A549 (cell line): ENCODE results near the gene UBB. TPM values are rescaled to one million over a fixed set of nuclear protein-coding genes. Genes with fewer than 3 reads are reported as not detected.

Experiments
- ATAC-seq, 2 experiments: fragments of 200-7000 bp in 1 of 2; fragments of >200 bp in 1 of 2; cut with Nextera tagmentation in 1 of 2; cut with Tn5 transposase in 1 of 2; 3 replicates each; pipeline versions ENCODE4 v1.8.0 to v1.9.1; 2018 to 2020; ENCODE audit warnings: mild to moderate bottlenecking in 1 of 2, moderate library complexity in 1 of 2
- CTCF ChIA-PET: fragments of 300-600 bp; sonication (Branson Sonifier 250); formaldehyde crosslinking; extraction: SDS; loops from one replicate; lab custom pipeline; 2021; ENCODE audit warnings: antibody characterized with exemption, inconsistent platforms; lab: Yijun Ruan, JAX
- POLR2A ChIA-PET: fragments of 350-600 bp; formaldehyde crosslinking; extraction: SDS; loops from one replicate; lab custom pipeline; 2021; ENCODE audit warnings: antibody characterized with exemption, inconsistent platforms; lab: Yijun Ruan, JAX
- DNase-seq, 2 experiments: peaks; one replicate each; pipeline versions ENCODE4 v3.0.0 to v3.0.0-alpha.2; 2011 to 2016; ENCODE audit warnings: low read depth in 1 of 2, low spot score in 1 of 2
- FAIRE-seq: peaks from 2 replicates; lab custom pipeline; 2011; peaks lifted over from hg19 to GRCh38; lab: Jason Lieb, UNC
- H3K27ac ChIP-seq, 2 experiments: fragments of >200 bp; sonication (Bioruptor Twin); formaldehyde crosslinking; 3 replicates each; pipeline ENCODE4 v1.5.1; 2016 to 2017
- H3K4me1 ChIP-seq: fragments of >200 bp; sonication (Bioruptor Twin); formaldehyde crosslinking; 3 replicates; pipeline ENCODE4 v1.6.1; 2016
- H3K4me2 ChIP-seq: fragments of >200 bp; sonication (Bioruptor Twin); formaldehyde crosslinking; 3 replicates; pipeline ENCODE4 v1.6.1; 2016
- H3K4me3 ChIP-seq: fragments of >200 bp; sonication (Bioruptor Twin); formaldehyde crosslinking; 3 replicates; pipeline ENCODE4 v1.5.1; 2016
- H3K9me3 ChIP-seq: fragments of >200 bp; sonication (Bioruptor Twin); formaldehyde crosslinking; 3 replicates; pipeline ENCODE4 v1.6.1; 2016
- ATOH8 ChIP-seq: fragments of 250-450 bp; sonication (Bioruptor Pico); IDR thresholded peaks from 2 replicates; pipeline ENCODE4 v1.5.0; 2020; ENCODE audit warnings: low read depth, mild to moderate bottlenecking, moderate library complexity
- CBX2 ChIP-seq: fragments of 200-600 bp; sonication (generic); IDR thresholded peaks from 2 replicates; pipeline ENCODE4 v1.6.1; 2016; ENCODE audit warnings: low read depth, mild to moderate bottlenecking, borderline replicate concordance
- CHD2 ChIP-seq: fragments of 150-350 bp; IDR thresholded peaks from 2 replicates; pipeline ENCODE4 v1.6.1; 2014; ENCODE audit warnings: low read length; ENCODE audit not compliant: partially characterized antibody
- CTCF ChIP-seq: fragments of >200 bp; sonication (Bioruptor Twin); formaldehyde crosslinking; IDR thresholded peaks from 3 replicates; pipeline ENCODE4 v1.5.1; 2016
- EHMT2 ChIP-seq: fragments of 200-600 bp; sonication (generic); IDR thresholded peaks from 2 replicates; pipeline ENCODE4 v1.6.1; 2016; ENCODE audit warnings: antibody characterized with exemption, low read depth, mild to moderate bottlenecking, moderate library complexity
- FOSB ChIP-seq: fragments of 250-450 bp; sonication (Bioruptor Pico); IDR thresholded peaks from 2 replicates; pipeline ENCODE4 v1.5.0; 2020; ENCODE audit warnings: mild to moderate bottlenecking, moderate library complexity
- FOSL2 ChIP-seq, 2 experiments: fragments of 450-650 bp in 1 of 2; fragments of >200 bp in 1 of 2; sonication (Bioruptor Twin) in 1 of 2; formaldehyde crosslinking; IDR thresholded peaks; 2 replicates each; pipeline versions ENCODE4 v1.5.0 to v1.6.1; 2016 to 2020; ENCODE audit warnings: mild to moderate bottlenecking in 1 of 2, moderate library complexity in 1 of 2
- HDAC2 ChIP-seq: fragments of 200-600 bp; sonication (generic); IDR thresholded peaks from 2 replicates; pipeline ENCODE4 v1.6.1; 2016
- JUNB ChIP-seq: fragments of >200 bp; sonication (Bioruptor Twin); formaldehyde crosslinking; IDR thresholded peaks from 2 replicates; pipeline ENCODE4 v1.6.1; 2016
- MAZ ChIP-seq: fragments of 150-350 bp; IDR thresholded peaks from 2 replicates; pipeline ENCODE4 v1.6.1; 2014; ENCODE audit warnings: antibody characterized with exemption, low read depth, low read length, borderline replicate concordance
- POLR2A ChIP-seq: IDR thresholded peaks from 2 replicates; pipeline ENCODE4 v1.6.1; 2012; ENCODE audit warnings: mild to moderate bottlenecking, low read length
- POLR2AphosphoS2 ChIP-seq: conservative IDR thresholded peaks from 2 replicates; pipeline ENCODE4 v1.6.1; 2012; ENCODE audit warnings: low read length, improper control_type of control experiment, inconsistent platforms
- RARB ChIP-seq: fragments of 250-450 bp; sonication (Bioruptor Pico); IDR thresholded peaks from 2 replicates; pipeline ENCODE4 v1.8.0; 2021; ENCODE audit warnings: mild to moderate bottlenecking, moderate library complexity
- RCOR1 ChIP-seq: fragments of 150-350 bp; IDR thresholded peaks from 2 replicates; pipeline ENCODE4 v1.6.1; 2014; ENCODE audit warnings: antibody characterized with exemption, low read length, low read depth
- REST ChIP-seq: fragments of 200-600 bp; sonication (generic); IDR thresholded peaks from 2 replicates; pipeline ENCODE4 v1.6.1; 2016; ENCODE audit warnings: antibody characterized with exemption, mild to moderate bottlenecking, moderate library complexity
- SREBF2 ChIP-seq: fragments of 450-650 bp; IDR thresholded peaks from 2 replicates; pipeline ENCODE4 v1.6.1; 2014; ENCODE audit warnings: mild to moderate bottlenecking, moderate library complexity
- TP53 ChIP-seq: fragments of 250-450 bp; sonication (Bioruptor Pico); IDR thresholded peaks from 2 replicates; pipeline ENCODE4 v1.5.0; 2021; ENCODE audit warnings: mild to moderate bottlenecking, moderate library complexity
- USF2 ChIP-seq: fragments of 450-650 bp; IDR thresholded peaks from 2 replicates; pipeline ENCODE4 v1.6.1; 2014; ENCODE audit warnings: antibody characterized with exemption
- ZC3H11A ChIP-seq: fragments of 450-650 bp; IDR thresholded peaks from 2 replicates; pipeline ENCODE4 v1.6.1; 2014; ENCODE audit warnings: antibody characterized with exemption, mild to moderate bottlenecking
- ZFP36 ChIP-seq: fragments of 450-650 bp; IDR thresholded peaks from 2 replicates; pipeline ENCODE4 v1.6.1; 2014; ENCODE audit warnings: borderline replicate concordance; ENCODE audit not compliant: partially characterized antibody
- ZNF302 ChIP-seq: fragments of 250-450 bp; sonication (Bioruptor Pico); IDR thresholded peaks from 2 replicates; pipeline ENCODE4 v1.9.0; 2021; ENCODE audit warnings: inconsistent platforms, mild to moderate bottlenecking, moderate library complexity
- ZSCAN20 ChIP-seq: fragments of 250-450 bp; sonication (Bioruptor Pico); IDR thresholded peaks from 2 replicates; pipeline ENCODE4 v1.8.0; 2022; ENCODE audit warnings: mild to moderate bottlenecking, moderate library complexity
- WGBS: methylation state at CpG from one replicate; pipeline ENCODE4 v1.1.6; 2017; ENCODE audit errors: missing lambda C conversion rate; 5-methylcytosine and 5-hydroxymethylcytosine counted together
- polyA plus RNA-seq, 4 experiments: library from polyadenylated mRNA; depleted of rRNA in 3 of 4; stranded (reverse); fragments of >200 nt; fragmentation: RNase III in 1 of 4; extraction: RNeasy Plus Mini Kit Qiagen cat#74134 plus additional on column Dnase treatment in 1 of 4; gene quantifications; 2 replicates in 3 of 4; 3 replicates in 1 of 4; pipeline ENCODE4 v1.2.3, GENCODE V29; 2011 to 2017

Gene UBB
- polyA plus RNA-seq, 2 of the 4 experiments (the other 2 are of a cell fraction), result 2,404 to 2,851 TPM

- ChIA-PET CTCF (interaction anchor here (0.7 to 7.4 kb wide), 9 partner anchors 8 to 474 kb away, joined by 3 to 69 read pairs (median 4); partner anchors contain the start of gene ADORA2B), POLR2A (interaction anchor here (0.5 to 1.6 kb wide), 4 partner anchors 19 to 613 kb away, joined by 3 to 16 read pairs (median 8); partner anchors contain the start of gene UBB)
- Histone ChIP-seq H3K4me3 (no peak overlapping the region), H3K9me3 (no peaks in the 10 kb centered on the region), H3K4me1 (peaks cover 22% of the 10 kb centered on the region), H3K4me2 (peak overlapping the region; percentile 54), H3K27ac (peak overlapping the region; percentile 59 to 83)
- WGBS, result 44% methylated on average over 8 of the region's 8 CpGs
- FAIRE-seq (no peak), DNase-seq (peak; percentile 58 to 84), ATAC-seq (peak; percentile 77; a peak in 5 of 6 replicates)
- TF ChIP-seq TP53 (CRISPR knock-in tag), result no peak
- TF ChIP-seq CHD2, result no peak
- peak; percentile 50; the same call in 1 of the 2 replicates for TF ChIP-seq FOSL2 (IDR thresholded peaks at IDR 0.05)
- TF ChIP-seq FOSL2 (CRISPR knock-in tag; IDR thresholded peaks at IDR 0.05), result peak; percentile 89
These were observed 38.4 kb downstream of the UBB start for GRCh38 chr17:16419074-16419928.

- ChIA-PET POLR2A (interaction anchor here (1.4 to 1.6 kb wide), 2 partner anchors 19 to 39 kb away, joined by 12 to 16 read pairs; partner anchors contain the start of gene UBB), CTCF (interaction anchor here (0.7 to 7.4 kb wide), 5 partner anchors 8 to 134 kb away, joined by 3 to 69 read pairs (median 5); no protein-coding TSS in a partner anchor)
- ATAC-seq (peak in 1 of 2 experiments; percentile 6; a peak in 2 of 6 replicates), FAIRE-seq (no peak), DNase-seq (no peak)
- no peaks in the 10 kb centered on the region for H3K9me3 ChIP-seq
- H3K4me2 ChIP-seq, result peak overlapping the region; percentile 54; the same call in 2 of the 3 replicates
- peak overlapping the region; percentile 59 to 83; a peak in 4 of 6 replicates for H3K27ac ChIP-seq
- WGBS, result 86% methylated on average over 10 of the region's 10 CpGs
- H3K4me1 ChIP-seq, result peaks cover 22% of the 10 kb centered on the region
- no peak overlapping the region for H3K4me3 ChIP-seq
- TF ChIP-seq EHMT2 (no peak), USF2 (no peak), CBX2 (no peak), REST (no peak), ZSCAN20 (CRISPR knock-in tag) (no peak), FOSB (CRISPR knock-in tag) (no peak), JUNB (no peak), MAZ (no peak), ZC3H11A (no peak), HDAC2 (no peak), POLR2AphosphoS2 (no peak), ZFP36 (no peak), RCOR1 (no peak), CTCF (no peak), ATOH8 (CRISPR knock-in tag) (no peak), SREBF2 (no peak), RARB (CRISPR knock-in tag) (no peak), POLR2A (no peak), ZNF302 (CRISPR knock-in tag) (no peak)
These were observed 39.0 kb downstream of the UBB start for GRCh38 chr17:16419929-16420271.
